Left ventricle myocardium inferior (tissue), 1 donor: ENCODE measurements around the gene RPS6KB2. TPM values are rescaled to one million over a fixed set of nuclear protein-coding genes. Genes with fewer than 3 reads are reported as not detected.
"Not testable (repeated sequence)": the region's sequence is repeated elsewhere in the genome, so short reads cannot be mapped to it uniquely, and the experiment has no call there.

Experiments used
- DNase-seq: peaks from one replicate; pipeline ENCODE4 v3.0.0-alpha.2; 2020
- H3K27ac ChIP-seq: fragments of 200-600 bp; replicated peaks from 2 replicates; pipeline ENCODE4 v1.8.0; 2021
- H3K27me3 ChIP-seq: fragments of 200-600 bp; 2 replicates; pipeline ENCODE4 v1.8.0; 2021; ENCODE audit warnings: low read depth
- H3K36me3 ChIP-seq: fragments of 200-600 bp; 2 replicates; pipeline ENCODE4 v1.8.0; 2021
- H3K4me1 ChIP-seq: fragments of 200-600 bp; 2 replicates; pipeline ENCODE4 v1.8.0; 2021
- H3K4me3 ChIP-seq: fragments of 200-600 bp; 2 replicates; pipeline ENCODE4 v1.8.0; 2021; ENCODE audit warnings: mild to moderate bottlenecking, moderate library complexity
- H3K9me3 ChIP-seq: fragments of 200-600 bp; replicated peaks from 2 replicates; pipeline ENCODE4 v1.8.0; 2021
- CTCF ChIP-seq: fragments of 200-600 bp; IDR thresholded peaks from 2 replicates; pipeline ENCODE4 v1.8.0; 2021; ENCODE audit warnings: antibody characterized with exemption, mild to moderate bottlenecking, borderline replicate concordance
- intact Hi-C: fragments of 100-400 bp; cut with micrococcal nuclease; formaldehyde crosslinking; loops from one replicate; pipeline ENCODE4 v1.11.0; 2022
- total RNA-seq: library from RNA; stranded (reverse); fragmentation: NEBNext Ultra II Directional; extraction: Animal tissue kit (Norgen Biotek cat#: 25700); gene quantifications from one replicate; pipeline ENCODE4 v1.2.1, GENCODE V29; 2021
- donor health status: DM: no; HTN: yes; CAD: no; lungs with severe emphysema.

The RPS6KB2 gene
- total RNA-seq, 1 donor from 2014 or later: 21.3 TPM

DNA sequence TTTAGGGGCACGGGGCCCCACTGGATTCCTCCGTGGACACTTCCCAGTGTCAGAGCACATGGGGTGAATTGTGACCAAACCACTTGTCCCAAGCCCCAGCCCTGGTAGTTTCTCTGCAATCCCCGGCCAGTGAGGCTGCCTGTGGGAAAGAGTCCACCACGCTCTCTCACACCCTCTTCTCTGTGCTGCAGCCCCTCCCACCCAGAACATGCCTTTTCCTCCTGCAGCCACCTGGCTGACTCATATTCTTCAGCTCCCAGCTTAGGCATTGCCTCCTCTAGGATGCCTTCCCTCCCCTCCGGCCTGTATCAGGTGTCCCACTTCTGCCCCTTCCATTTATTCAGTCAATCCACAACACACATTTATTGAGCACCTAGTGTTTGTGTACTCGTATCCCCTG lies 5.4 kb upstream of the RPS6KB2 start:
- H3K4me1 ChIP-seq: peaks cover 38% of the 10 kb centered on the region
- no peak for TF ChIP-seq CTCF
- H3K4me3 ChIP-seq: no peak overlapping the region
- H3K9me3 ChIP-seq: no peaks in the 10 kb centered on the region
- no peaks in the 10 kb centered on the region for H3K27me3 ChIP-seq
- DNase-seq: no peak
- no peaks in the 10 kb centered on the region for H3K36me3 ChIP-seq
- no peak overlapping the region for H3K27ac ChIP-seq
- intact Hi-C loops: no loop called here

DNA sequence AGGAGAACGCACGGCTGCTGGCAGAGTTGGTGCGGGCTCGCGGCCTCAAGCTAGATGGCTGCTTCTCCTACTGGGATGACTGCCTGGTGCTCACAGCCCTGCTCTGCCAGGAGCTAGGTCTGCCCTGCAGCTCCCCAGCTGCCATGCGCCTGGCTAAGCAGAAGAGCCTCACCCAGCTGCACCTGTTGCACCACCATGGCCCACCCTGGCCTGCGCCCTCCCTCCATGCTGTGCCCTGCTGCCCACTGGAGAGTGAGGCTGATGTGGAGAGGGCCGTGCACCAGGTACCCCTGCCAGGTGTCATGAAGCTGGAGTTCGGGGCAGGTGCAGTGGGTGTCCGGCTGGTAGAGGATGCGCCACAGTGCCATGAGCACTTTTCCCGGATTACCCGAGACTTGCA lies 4.8 kb upstream of the RPS6KB2 start:
- TF ChIP-seq CTCF: no peak
- no peaks in the 10 kb centered on the region for H3K9me3 ChIP-seq
- H3K4me3 ChIP-seq: no peak overlapping the region
- H3K4me1 ChIP-seq: peaks cover 37% of the 10 kb centered on the region
- DNase-seq: no peak
- no peak overlapping the region for H3K27ac ChIP-seq
- H3K36me3 ChIP-seq: no peaks in the 10 kb centered on the region
- no peaks in the 10 kb centered on the region for H3K27me3 ChIP-seq
- intact Hi-C loops: no loop called here

DNA sequence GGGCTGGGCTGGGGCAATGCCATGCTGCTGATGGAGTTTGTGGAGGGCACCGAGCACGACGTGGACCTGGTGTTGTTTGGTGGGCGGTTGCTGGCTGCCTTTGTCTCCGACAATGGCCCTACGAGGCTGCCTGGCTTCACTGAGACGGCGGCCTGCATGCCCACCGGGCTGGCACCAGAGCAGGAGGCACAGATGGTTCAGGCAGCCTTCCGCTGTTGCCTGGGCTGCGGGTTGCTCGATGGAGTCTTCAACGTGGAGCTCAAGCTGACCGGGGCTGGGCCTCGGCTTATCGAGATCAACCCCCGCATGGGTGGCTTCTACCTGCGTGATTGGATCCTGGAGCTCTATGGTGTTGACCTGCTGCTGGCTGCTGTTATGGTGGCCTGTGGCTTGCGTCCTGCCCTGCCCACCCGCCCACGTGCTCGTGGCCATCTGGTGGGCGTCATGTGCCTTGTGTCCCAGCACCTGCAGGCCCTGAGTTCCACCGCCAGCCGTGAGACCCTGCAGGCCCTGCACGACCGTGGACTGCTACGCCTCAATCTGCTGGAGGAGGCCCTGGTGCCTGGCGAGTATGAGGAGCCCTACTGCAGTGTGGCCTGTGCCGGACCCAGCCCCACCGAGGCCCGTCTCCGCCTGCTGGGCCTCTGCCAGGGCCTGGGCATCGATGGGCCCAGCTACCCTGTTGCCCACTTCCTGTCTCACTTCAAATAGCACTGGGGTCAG lies 4.2 kb upstream of the RPS6KB2 start:
- DNase-seq: no peak
- TF ChIP-seq CTCF: no peak
- Histone ChIP-seq H3K27me3 (no peaks in the 10 kb centered on the region), H3K9me3 (no peaks in the 10 kb centered on the region), H3K36me3 (no peaks in the 10 kb centered on the region), H3K4me1 (peaks cover 37% of the 10 kb centered on the region), H3K4me3 (no peak overlapping the region), H3K27ac (no peak overlapping the region)
- intact Hi-C loops: no loop called here

DNA sequence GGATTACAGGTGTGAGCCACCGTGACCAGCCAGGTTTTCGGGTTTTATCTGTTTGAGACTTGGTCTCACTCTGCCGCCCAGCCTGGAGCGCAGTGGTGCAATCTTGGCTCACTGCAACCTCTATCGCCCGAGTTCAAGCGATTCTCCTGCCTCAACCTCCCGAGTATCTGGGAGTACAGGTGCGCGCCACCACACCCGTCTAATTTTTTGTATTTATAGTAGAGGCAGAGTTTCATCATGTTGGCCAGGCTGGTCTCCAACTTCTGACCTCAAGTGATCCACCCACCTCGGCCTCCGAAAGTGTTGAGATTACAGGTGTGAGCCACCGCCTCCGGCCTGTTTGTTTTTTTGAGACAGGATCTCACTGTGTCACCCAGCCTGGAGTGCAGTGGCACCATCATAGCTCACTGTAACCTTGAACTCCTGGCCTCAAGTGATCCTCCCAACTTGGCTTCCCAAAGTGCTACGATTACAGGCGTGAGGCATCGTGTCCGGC lies 882 bp upstream of the RPS6KB2 start:
- peaks cover 31% of the 10 kb centered on the region for H3K4me1 ChIP-seq
- H3K27me3 ChIP-seq, intact Hi-C loops, DNase-seq, H3K9me3 ChIP-seq: not testable (repeated sequence)
- peaks cover 26% of the 10 kb centered on the region for H3K36me3 ChIP-seq
- peak overlapping the region; percentile 81 for H3K4me3 ChIP-seq
- peak overlapping the region; percentile 89 for H3K27ac ChIP-seq

DNA sequence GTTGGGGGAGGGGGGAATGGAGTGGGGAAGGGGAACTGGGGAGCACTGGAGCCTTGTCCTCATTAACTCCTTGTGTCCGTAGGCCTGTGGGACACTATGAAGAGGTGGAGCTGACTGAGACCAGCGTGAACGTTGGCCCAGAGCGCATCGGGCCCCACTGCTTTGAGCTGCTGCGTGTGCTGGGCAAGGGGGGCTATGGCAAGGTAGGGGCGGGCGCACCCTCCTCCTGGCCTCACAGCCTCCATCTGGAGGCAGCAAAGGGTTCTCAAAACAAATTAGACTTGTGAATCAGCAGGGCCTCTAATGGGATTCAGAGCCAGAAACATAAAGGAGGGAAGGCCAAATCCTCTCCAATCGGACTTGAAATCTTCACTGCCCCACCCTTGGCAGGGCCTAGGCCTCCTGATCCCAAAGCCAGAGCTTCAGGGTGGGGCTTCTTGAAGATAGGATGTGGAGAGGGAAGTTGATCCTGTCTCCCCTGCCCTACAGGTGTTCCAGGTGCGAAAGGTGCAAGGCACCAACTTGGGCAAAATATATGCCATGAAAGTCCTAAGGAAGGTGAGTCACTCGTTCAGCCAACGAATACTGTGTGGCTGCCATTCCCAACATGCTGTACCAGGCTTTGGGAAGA lies 859 bp downstream of the RPS6KB2 start:
- no peak for TF ChIP-seq CTCF
- no peak for DNase-seq
- Histone ChIP-seq H3K27me3 (no peaks in the 10 kb centered on the region), H3K4me3 (peak overlapping the region; percentile 81), H3K36me3 (peaks cover 43% of the 10 kb centered on the region), H3K27ac (peak overlapping the region; percentile 89), H3K4me1 (peaks cover 31% of the 10 kb centered on the region), H3K9me3 (no peaks in the 10 kb centered on the region)
- intact Hi-C loops: no loop called here

DNA sequence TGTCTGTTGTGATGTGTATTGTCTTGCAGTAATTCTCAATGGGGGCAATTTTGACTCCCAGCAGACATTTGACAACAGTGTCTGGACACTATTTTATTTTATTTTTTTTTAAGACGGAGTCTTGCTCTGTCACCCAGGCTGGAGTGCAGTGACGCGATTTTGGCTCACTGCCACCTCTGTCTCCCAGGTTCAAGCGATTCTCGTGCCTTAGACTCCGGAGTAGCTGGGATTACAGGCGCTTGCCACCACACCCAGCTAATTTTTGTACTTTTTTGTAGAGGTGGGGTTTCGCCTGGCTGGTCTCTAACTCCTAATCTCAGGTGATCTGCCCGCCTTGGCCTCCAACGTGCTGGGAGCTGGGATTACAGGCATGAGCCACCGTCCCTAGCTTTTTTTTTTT lies 1.4 kb downstream of the RPS6KB2 start:
- DNase-seq: no peak
- intact Hi-C loops: no loop called here
- Histone ChIP-seq H3K27ac (no peak overlapping the region), H3K27me3 (no peaks in the 10 kb centered on the region), H3K9me3 (no peaks in the 10 kb centered on the region), H3K4me3 (peak overlapping the region; percentile 81), H3K36me3 (peaks cover 49% of the 10 kb centered on the region), H3K4me1 (peaks cover 31% of the 10 kb centered on the region)
- TF ChIP-seq CTCF: no peak
